Measurements from ENCODE around the gene XIRP2. TPM values are rescaled to one million over a fixed set of nuclear protein-coding genes. Genes with fewer than 3 reads are reported as not detected.

XIRP2 gene
- total RNA-seq, 4 donors from 2014 or later = not detected

- TF ChIP-seq EP300 (IDR thresholded peaks at IDR 0.05) (no peak), POLR2A (IDR thresholded peaks at IDR 0.05) (no peak), CTCF (IDR thresholded peaks at IDR 0.05) (no peak), POLR2AphosphoS5 (IDR thresholded peaks at IDR 0.05) (no peak)
- Histone ChIP-seq H3K4me1 (no peaks in the 10 kb centered on the region), H3K27me3 (no peaks in the 10 kb centered on the region), H3K36me3 (no peaks in the 10 kb centered on the region), H3K27ac (no peak overlapping the region), H3K9me3 (no peaks in the 10 kb centered on the region), H3K4me3 (no peak overlapping the region)
- whole genome bisulfite sequencing = 80% methylated on average over 1 of the region's 1 CpG
- no peak for DNase-seq (ENCODE audit: low spot score in 2 of 2)
Measured at GRCh38 chr2:166926657-166927056, 38.4 kb downstream of the XIRP2 start.

- peaks cover 7% of the 10 kb centered on the region for H3K9me3 ChIP-seq
- no peak overlapping the region for H3K27ac ChIP-seq
- no peak for TF ChIP-seq POLR2AphosphoS5 (IDR thresholded peaks at IDR 0.05)
- no peak for TF ChIP-seq POLR2A (IDR thresholded peaks at IDR 0.05)
- TF ChIP-seq EP300 (IDR thresholded peaks at IDR 0.05) = no peak
- no peak for TF ChIP-seq CTCF (IDR thresholded peaks at IDR 0.05)
- no peak for DNase-seq (ENCODE audit: low spot score in 2 of 2)
- WGBS = 95% methylated on average over 1 of the region's 1 CpG
- H3K27me3 ChIP-seq = no peaks in the 10 kb centered on the region
- H3K36me3 ChIP-seq = no peaks in the 10 kb centered on the region
- H3K4me3 ChIP-seq = no peak overlapping the region
- H3K4me1 ChIP-seq = no peaks in the 10 kb centered on the region
Measured at GRCh38 chr2:166932032-166932431, 43.8 kb downstream of the XIRP2 start.

GRCh38 chr2:166934817-166935216 is 46.5 kb downstream of the XIRP2 start:
- Histone ChIP-seq H3K27me3 (no peaks in the 10 kb centered on the region), H3K9me3 (peaks cover 7% of the 10 kb centered on the region)
- WGBS = 87% methylated on average over 5 of the region's 5 CpGs

GRCh38 chr2:166942377-166942776 is 54.1 kb downstream of the XIRP2 start:
- Histone ChIP-seq H3K36me3 (no peaks in the 10 kb centered on the region), H3K9me3 (peaks cover 4% of the 10 kb centered on the region), H3K4me3 (no peak overlapping the region), H3K27me3 (no peaks in the 10 kb centered on the region), H3K27ac (no peak overlapping the region), H3K4me1 (no peaks in the 10 kb centered on the region)
- 95% methylated on average over 1 of the region's 1 CpG for WGBS
- no peak for TF ChIP-seq EP300 (IDR thresholded peaks at IDR 0.05)
- no peak for TF ChIP-seq POLR2AphosphoS5 (IDR thresholded peaks at IDR 0.05)
- no peak for DNase-seq (ENCODE audit: low spot score in 2 of 2)

More at GRCh38 chr2:166934817-166935216, 46.5 kb downstream of the XIRP2 start:
- TF ChIP-seq CTCF (IDR thresholded peaks at IDR 0.05) (no peak), POLR2A (IDR thresholded peaks at IDR 0.05) (no peak), EP300 (IDR thresholded peaks at IDR 0.05) (no peak), POLR2AphosphoS5 (IDR thresholded peaks at IDR 0.05) (no peak)
- H3K4me1 ChIP-seq = no peaks in the 10 kb centered on the region
- H3K36me3 ChIP-seq = no peaks in the 10 kb centered on the region
- no peak for DNase-seq (ENCODE audit: low spot score in 2 of 2)
- H3K27ac ChIP-seq = no peak overlapping the region
- H3K4me3 ChIP-seq = no peak overlapping the region

GRCh38 chr2:166944909-166945308 is 56.6 kb downstream of the XIRP2 start:
- Histone ChIP-seq H3K36me3 (no peaks in the 10 kb centered on the region), H3K9me3 (peaks cover 4% of the 10 kb centered on the region), H3K27me3 (no peaks in the 10 kb centered on the region), H3K27ac (no peak overlapping the region), H3K4me3 (no peak overlapping the region), H3K4me1 (no peaks in the 10 kb centered on the region)
- WGBS = 92% methylated on average over 1 of the region's 1 CpG
- TF ChIP-seq POLR2AphosphoS5 (IDR thresholded peaks at IDR 0.05) = no peak
- no peak for TF ChIP-seq POLR2A (IDR thresholded peaks at IDR 0.05)
- no peak for TF ChIP-seq CTCF (IDR thresholded peaks at IDR 0.05)
- TF ChIP-seq EP300 (IDR thresholded peaks at IDR 0.05) = no peak
- DNase-seq (ENCODE audit: low spot score in 2 of 2) = no peak

- H3K27me3 ChIP-seq = no peaks in the 10 kb centered on the region
- no peak overlapping the region for H3K27ac ChIP-seq
- H3K36me3 ChIP-seq = no peaks in the 10 kb centered on the region
- H3K4me3 ChIP-seq = no peak overlapping the region
- no peak for TF ChIP-seq POLR2AphosphoS5 (IDR thresholded peaks at IDR 0.05)
- TF ChIP-seq CTCF (IDR thresholded peaks at IDR 0.05) = no peak
- no peak for TF ChIP-seq EP300 (IDR thresholded peaks at IDR 0.05)
- TF ChIP-seq POLR2A (IDR thresholded peaks at IDR 0.05) = no peak
- no peak for DNase-seq (ENCODE audit: low spot score in 2 of 2)
- H3K4me1 ChIP-seq = no peaks in the 10 kb centered on the region
- H3K9me3 ChIP-seq = no peaks in the 10 kb centered on the region
- WGBS = 66% methylated on average over 3 of the region's 3 CpGs
Measured at GRCh38 chr2:166957686-166958085, 69.4 kb downstream of the XIRP2 start.
